Loucy (cell line): ENCODE measurements around the gene LARP1B.
"Not testable (repeated sequence)": the region's sequence is repeated elsewhere in the genome, so short reads cannot be mapped to it uniquely, and the experiment has no call there.

Source experiments
- H2AFZ ChIP-seq: fragments of 200-600 bp; sonication (generic); 2 replicates; pipeline ENCODE4 v1.6.0; 2016; ENCODE audit warnings: antibody characterized with exemption, mild to moderate bottlenecking, low read length, moderate library complexity
- H3F3A ChIP-seq: fragments of 200-600 bp; 2 replicates; pipeline ENCODE4 v1.6.0; 2016; ENCODE audit warnings: antibody characterized with exemption, low read depth, mild to moderate bottlenecking
- H3K27me3 ChIP-seq: fragments of 200-600 bp; sonication (generic); 2 replicates; pipeline ENCODE4 v1.6.1; 2014; ENCODE audit warnings: low read length, mild to moderate bottlenecking; ENCODE audit not compliant: insufficient read depth, poor library complexity, severe bottlenecking
- H3K36me3 ChIP-seq: fragments of 200-600 bp; sonication (generic); 2 replicates; pipeline ENCODE4 v1.6.1; 2016; ENCODE audit warnings: low read length; ENCODE audit not compliant: insufficient read depth
- H3K4me1 ChIP-seq: fragments of 200-600 bp; sonication (generic); 2 replicates; pipeline ENCODE4 v1.5.1; 2014; ENCODE audit warnings: low read length, mild to moderate bottlenecking; ENCODE audit not compliant: insufficient read depth, poor library complexity, severe bottlenecking
- H3K4me2 ChIP-seq: fragments of 200-600 bp; sonication (generic); 2 replicates; pipeline ENCODE4 v1.6.0; 2014; ENCODE audit warnings: antibody characterized with exemption, low read length, low read depth, mild to moderate bottlenecking; ENCODE audit not compliant: poor library complexity, severe bottlenecking
- H3K4me3 ChIP-seq: fragments of 200-600 bp; sonication (generic); 2 replicates; pipeline ENCODE4 v1.5.1; 2014; ENCODE audit warnings: low read length, mild to moderate bottlenecking, mixed read lengths; ENCODE audit not compliant: poor library complexity, severe bottlenecking
- H3K79me2 ChIP-seq: fragments of 200-600 bp; sonication (generic); 2 replicates; pipeline ENCODE4 v1.6.1; 2014; ENCODE audit warnings: low read length; ENCODE audit not compliant: insufficient read depth
- H3K9ac ChIP-seq: fragments of 200-600 bp; sonication (generic); 2 replicates; pipeline ENCODE4 v1.6.0; 2014; ENCODE audit warnings: mild to moderate bottlenecking, low read depth, low read length, moderate library complexity; ENCODE audit not compliant: poor library complexity, severe bottlenecking
- H3K9me2 ChIP-seq: fragments of 200-600 bp; sonication (generic); replicated peaks from 2 replicates; pipeline ENCODE4 v1.6.1; 2016; ENCODE audit warnings: low read depth, low read length, mixed read lengths
- H3K9me3 ChIP-seq: fragments of 200-600 bp; sonication (generic); 2 replicates; pipeline ENCODE4 v1.6.1; 2014; ENCODE audit warnings: mild to moderate bottlenecking, antibody characterized with exemption, low read length, low read depth; ENCODE audit not compliant: insufficient read depth
- H4K20me1 ChIP-seq: fragments of 200-600 bp; sonication (generic); 2 replicates; pipeline ENCODE4 v1.6.0; 2014; ENCODE audit warnings: antibody characterized with exemption, low read length, mild to moderate bottlenecking; ENCODE audit not compliant: insufficient read depth, poor library complexity, severe bottlenecking
- EZH2phosphoT487 ChIP-seq: fragments of 200-600 bp; IDR thresholded peaks from 2 replicates; pipeline ENCODE4 v1.6.1; 2018; ENCODE audit warnings: antibody characterized with exemption, mild to moderate bottlenecking, moderate library complexity, borderline replicate concordance
- TF ChIP-seq, protein P1 (sequence below): fragments of 200-600 bp; sonication (generic); conservative IDR thresholded peaks from 2 replicates; pipeline ENCODE4 v1.5.1; 2014; ENCODE audit warnings: mild to moderate bottlenecking, antibody characterized with exemption, low read length

Gene LARP1B

DNA sequence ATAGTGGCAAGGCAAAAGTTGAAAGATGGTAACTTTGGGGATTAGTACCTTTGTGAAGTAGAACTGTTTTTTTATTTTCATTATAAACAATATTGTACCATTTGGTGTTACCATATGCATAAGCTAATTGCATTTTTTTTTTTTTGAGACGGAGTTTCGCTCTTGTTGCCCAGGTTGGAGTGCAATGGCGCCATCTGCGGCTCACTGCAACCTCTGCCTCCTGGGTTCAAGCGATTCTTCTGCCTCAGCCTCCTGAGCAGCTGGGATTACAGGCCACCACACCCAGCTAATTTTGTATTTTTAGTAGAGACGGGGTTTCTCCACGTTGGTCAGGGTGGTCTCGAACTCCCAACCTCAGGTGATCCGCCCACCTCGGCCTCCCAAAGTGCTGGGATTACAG, 9.9 kb upstream of the LARP1B start:
- not testable (repeated sequence) for H3K9me3 ChIP-seq, H3K4me1 ChIP-seq, H3K9ac ChIP-seq, H2AFZ ChIP-seq, H3K9me2 ChIP-seq, H3K79me2 ChIP-seq, H3K27me3 ChIP-seq, H3K4me2 ChIP-seq, H3K36me3 ChIP-seq, H3K4me3 ChIP-seq, H3F3A ChIP-seq, H4K20me1 ChIP-seq
- TF ChIP-seq, protein P1, sequence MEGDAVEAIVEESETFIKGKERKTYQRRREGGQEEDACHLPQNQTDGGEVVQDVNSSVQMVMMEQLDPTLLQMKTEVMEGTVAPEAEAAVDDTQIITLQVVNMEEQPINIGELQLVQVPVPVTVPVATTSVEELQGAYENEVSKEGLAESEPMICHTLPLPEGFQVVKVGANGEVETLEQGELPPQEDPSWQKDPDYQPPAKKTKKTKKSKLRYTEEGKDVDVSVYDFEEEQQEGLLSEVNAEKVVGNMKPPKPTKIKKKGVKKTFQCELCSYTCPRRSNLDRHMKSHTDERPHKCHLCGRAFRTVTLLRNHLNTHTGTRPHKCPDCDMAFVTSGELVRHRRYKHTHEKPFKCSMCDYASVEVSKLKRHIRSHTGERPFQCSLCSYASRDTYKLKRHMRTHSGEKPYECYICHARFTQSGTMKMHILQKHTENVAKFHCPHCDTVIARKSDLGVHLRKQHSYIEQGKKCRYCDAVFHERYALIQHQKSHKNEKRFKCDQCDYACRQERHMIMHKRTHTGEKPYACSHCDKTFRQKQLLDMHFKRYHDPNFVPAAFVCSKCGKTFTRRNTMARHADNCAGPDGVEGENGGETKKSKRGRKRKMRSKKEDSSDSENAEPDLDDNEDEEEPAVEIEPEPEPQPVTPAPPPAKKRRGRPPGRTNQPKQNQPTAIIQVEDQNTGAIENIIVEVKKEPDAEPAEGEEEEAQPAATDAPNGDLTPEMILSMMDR = peak; percentile 51

DNA sequence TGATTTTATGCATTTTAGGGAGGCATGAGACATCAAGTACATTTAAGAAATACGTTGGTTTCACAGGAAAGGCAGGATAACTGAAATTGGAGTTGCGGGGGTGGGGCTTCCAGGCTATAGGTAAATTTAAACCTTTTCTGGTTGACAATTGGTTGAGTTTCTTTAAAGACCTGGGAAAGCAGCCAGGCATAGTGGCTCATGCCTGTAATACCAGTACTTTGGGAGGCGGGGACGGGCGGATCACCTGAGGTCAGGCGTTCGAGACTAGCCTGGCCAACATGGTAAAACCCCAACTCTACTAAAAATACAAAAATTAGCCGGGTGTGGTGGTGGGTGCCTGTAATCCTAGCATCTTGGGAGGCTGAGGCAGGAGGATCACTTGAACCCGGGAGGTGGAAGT, 6.2 kb upstream of the LARP1B start:
- not testable (repeated sequence) for H3K4me3 ChIP-seq, H3K4me1 ChIP-seq, H2AFZ ChIP-seq, H3K9me2 ChIP-seq, H3K27me3 ChIP-seq, H3K36me3 ChIP-seq, H3F3A ChIP-seq, H4K20me1 ChIP-seq, H3K4me2 ChIP-seq, H3K9me3 ChIP-seq, H3K79me2 ChIP-seq, H3K9ac ChIP-seq

DNA sequence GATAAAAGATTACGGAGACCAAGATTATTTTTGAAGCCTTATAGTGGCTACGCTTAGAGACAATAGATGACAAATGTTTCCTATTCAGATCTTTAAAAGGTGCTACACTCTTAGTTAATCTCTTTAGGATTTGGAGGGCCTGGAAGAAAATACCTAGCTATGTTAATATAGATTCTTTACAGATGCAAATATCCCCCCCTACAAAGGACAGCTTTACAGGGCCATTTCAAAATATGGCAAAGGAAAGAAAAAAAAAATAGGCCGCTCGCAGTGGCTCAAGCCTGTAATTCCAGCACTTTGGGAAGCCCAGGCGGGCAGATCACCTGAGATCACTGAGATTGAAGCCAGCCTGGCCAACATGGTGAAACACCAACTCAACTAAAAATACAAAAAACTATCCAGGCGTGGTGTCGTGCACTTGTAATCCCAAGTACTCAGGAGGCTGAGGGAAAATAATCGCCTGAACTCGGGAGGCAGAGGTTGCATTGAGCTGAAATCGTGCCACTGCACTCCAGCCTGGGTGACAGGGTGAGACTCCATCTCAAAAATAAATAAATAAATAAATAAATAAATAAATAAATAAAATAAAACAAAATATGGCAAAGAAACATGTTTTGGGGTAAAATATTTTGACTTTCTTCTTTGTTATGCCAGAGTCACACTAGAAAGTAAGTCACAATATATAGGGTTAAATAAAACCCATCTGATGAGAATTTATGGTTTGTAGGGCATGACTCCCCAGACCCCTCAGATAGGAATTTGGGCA, 5.5 kb upstream of the LARP1B start:
- not testable (repeated sequence) for H3K4me3 ChIP-seq, H3K9me3 ChIP-seq, H3K27me3 ChIP-seq, H3K79me2 ChIP-seq, H2AFZ ChIP-seq, H3F3A ChIP-seq, H3K4me1 ChIP-seq, H3K9ac ChIP-seq, H3K4me2 ChIP-seq, H4K20me1 ChIP-seq, H3K36me3 ChIP-seq, H3K9me2 ChIP-seq

DNA sequence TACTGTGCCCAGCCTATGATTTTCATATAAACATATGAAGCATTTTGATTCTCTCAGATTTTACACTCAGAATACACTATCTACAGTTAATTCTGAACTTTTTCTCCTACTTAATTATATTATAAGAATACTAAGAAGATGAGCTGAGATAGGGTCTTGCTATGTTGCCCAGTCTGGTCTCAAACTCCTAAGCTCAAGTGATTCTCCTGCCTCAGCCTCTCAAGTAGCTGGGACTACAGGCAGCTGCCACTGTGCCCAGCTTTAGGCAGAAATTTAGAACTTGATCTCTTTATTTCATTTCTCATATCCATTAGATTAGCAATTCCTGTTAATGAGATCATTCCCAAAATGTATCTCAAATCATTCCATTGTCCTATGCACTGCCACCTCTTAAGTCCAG, 4.7 kb upstream of the LARP1B start:
- Histone ChIP-seq H4K20me1 (no peaks in the 10 kb centered on the region), H3K4me1 (peaks cover 5% of the 10 kb centered on the region), H3K4me3 (no peak overlapping the region), H2AFZ (no peak overlapping the region), H3K36me3 (no peaks in the 10 kb centered on the region), H3K4me2 (no peak overlapping the region), H3K9me2 (no peaks in the 10 kb centered on the region), H3F3A (no peaks in the 10 kb centered on the region), H3K27me3 (no peaks in the 10 kb centered on the region), H3K9ac (no peak overlapping the region), H3K79me2 (no peaks in the 10 kb centered on the region), H3K9me3 (no peaks in the 10 kb centered on the region)
- TF ChIP-seq, protein P1 = no peak
- TF ChIP-seq EZH2phosphoT487 = no peak
